Measurements from ENCODE around the gene NRXN3.

The NRXN3 gene

DNA sequence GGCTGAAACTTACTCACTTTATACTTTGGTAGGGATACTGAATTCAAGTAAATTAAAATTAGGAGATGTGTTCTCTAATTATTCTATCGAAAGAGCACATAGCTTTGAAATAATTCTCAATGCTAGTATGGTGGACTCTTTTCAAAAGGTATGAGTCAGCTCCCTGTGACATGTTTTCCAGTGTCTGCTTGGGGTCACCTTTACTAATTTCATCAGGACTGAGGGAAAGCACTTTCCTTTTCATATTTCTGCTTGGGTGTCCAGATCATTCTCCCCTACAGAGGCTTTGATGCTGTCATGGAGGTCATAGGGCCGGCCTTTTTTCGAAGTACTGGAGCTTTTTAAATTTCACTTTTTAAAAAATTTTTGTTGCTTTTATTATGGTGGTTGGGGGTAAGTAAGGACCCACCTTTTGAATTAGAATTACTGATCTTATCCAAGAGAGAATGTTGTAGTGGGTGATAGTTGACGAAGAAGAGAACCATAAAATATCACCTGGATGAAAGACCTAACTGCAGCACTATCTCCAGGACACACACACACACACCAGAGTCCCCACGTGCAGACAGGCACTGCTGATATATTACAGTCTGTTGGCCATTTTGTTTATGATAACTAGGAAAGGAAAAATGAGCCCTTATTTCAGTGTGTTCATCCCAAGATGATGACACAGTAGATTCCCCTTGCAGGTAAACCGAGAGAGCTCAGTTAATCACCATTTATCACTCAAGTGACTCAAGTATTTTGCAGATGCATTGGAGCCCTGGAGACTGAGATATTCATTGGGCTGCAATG, 1482.5 kb downstream of the NRXN3 start:
- TF ChIP-seq, protein P1, sequence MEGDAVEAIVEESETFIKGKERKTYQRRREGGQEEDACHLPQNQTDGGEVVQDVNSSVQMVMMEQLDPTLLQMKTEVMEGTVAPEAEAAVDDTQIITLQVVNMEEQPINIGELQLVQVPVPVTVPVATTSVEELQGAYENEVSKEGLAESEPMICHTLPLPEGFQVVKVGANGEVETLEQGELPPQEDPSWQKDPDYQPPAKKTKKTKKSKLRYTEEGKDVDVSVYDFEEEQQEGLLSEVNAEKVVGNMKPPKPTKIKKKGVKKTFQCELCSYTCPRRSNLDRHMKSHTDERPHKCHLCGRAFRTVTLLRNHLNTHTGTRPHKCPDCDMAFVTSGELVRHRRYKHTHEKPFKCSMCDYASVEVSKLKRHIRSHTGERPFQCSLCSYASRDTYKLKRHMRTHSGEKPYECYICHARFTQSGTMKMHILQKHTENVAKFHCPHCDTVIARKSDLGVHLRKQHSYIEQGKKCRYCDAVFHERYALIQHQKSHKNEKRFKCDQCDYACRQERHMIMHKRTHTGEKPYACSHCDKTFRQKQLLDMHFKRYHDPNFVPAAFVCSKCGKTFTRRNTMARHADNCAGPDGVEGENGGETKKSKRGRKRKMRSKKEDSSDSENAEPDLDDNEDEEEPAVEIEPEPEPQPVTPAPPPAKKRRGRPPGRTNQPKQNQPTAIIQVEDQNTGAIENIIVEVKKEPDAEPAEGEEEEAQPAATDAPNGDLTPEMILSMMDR (IDR thresholded peaks at IDR 0.05; ENCODE audit: low read depth, low read length, missing control alignments): no peak
- H3K4me3 ChIP-seq (ENCODE audit: low read depth, low read length): no peak overlapping the region
- no peak for DNase-seq (ENCODE audit: low read depth)

DNA sequence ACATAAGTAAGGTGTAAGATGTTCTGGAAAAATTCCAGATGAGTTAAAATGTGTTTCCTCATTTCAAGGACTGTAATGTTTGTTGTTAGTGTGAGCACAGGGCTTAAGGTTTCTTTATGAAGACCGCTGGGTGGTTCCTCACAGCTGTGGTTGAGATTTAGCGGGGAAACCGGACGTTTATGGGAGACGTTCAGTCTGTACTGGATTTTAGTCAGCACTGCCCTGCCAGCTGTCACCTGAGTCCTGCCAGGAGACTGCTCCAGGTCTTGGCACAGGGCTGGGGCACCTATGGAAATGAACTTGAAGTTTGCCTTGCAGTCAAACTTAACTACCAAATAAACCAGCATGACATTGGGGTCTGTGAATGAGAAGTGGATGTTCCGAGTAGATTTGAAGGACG, 1485.9 kb downstream of the NRXN3 start:
- DNase-seq (ENCODE audit: low read depth): no peak
- TF ChIP-seq, protein P1 (IDR thresholded peaks at IDR 0.05; ENCODE audit: low read depth, low read length, missing control alignments): no peak
- H3K4me3 ChIP-seq (ENCODE audit: low read depth, low read length): no peak overlapping the region

DNA sequence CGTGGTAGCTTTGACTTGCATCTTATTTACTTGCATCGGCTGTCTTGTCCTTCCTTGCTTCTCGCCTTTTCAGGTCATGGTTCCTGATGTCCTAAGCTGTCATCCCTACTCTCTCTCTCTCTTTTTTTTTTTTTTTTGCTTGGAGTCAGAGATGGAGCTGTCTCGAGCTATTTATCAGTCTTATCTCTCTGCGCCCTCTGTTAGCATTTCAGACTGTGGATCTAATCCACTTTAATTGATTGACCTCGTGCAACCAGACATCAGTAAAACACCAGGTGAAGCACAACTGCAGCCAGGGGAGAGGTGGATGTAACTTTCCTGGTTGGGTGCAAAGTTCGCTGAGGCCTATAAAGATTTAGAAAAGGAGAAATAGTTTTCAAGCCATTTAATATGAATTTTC, 1486.3 kb downstream of the NRXN3 start:
- TF ChIP-seq, protein P1 (IDR thresholded peaks at IDR 0.05; ENCODE audit: low read depth, low read length, missing control alignments): no peak
- H3K4me3 ChIP-seq (ENCODE audit: low read depth, low read length): no peak overlapping the region
- no peak for DNase-seq (ENCODE audit: low read depth)

DNA sequence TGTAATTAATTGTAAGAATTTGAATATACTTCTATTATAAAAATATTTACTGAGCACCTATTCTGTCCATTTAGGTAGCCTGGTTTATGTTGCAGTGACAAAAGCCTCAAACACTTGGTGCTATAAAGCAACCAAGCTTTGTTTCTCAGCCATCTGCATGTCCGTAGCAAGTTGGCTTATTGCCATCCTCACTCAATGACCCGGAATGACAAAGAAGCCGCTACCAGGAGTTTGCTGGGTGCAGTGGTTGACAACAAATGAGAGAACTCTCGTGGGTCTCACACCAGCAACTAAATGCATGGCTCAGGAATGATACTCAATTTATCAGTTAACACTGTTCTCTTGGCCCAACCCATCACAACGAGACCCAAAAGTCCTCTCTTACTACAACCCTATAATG, 1488.0 kb downstream of the NRXN3 start:
- no peak for DNase-seq (ENCODE audit: low read depth)
- H3K4me3 ChIP-seq (ENCODE audit: low read depth, low read length): no peak overlapping the region
- TF ChIP-seq, protein P1 (IDR thresholded peaks at IDR 0.05; ENCODE audit: low read depth, low read length, missing control alignments): no peak

DNA sequence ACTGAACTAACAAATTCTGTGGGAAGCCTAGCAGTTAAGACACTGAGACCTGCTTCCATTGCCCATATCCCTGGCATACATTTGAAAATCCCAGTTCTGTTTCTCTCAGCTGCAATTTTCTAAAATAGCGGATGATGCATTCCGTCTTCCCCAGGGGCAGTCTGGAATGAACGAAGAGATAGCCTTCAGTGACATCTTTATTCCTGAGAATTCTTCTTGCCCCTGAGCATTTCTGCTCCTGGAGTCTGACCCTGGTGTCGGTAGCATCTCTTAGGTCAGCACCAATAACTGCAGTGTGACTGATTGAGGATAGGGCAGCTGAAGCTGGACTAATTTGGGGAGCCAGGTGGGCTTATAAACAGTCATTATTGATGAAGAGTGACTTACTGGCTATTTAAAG, 1488.6 kb downstream of the NRXN3 start:
- no peak overlapping the region for H3K4me3 ChIP-seq (ENCODE audit: low read depth, low read length)
- TF ChIP-seq, protein P1 (IDR thresholded peaks at IDR 0.05; ENCODE audit: low read depth, low read length, missing control alignments): no peak
- no peak for DNase-seq (ENCODE audit: low read depth)

DNA sequence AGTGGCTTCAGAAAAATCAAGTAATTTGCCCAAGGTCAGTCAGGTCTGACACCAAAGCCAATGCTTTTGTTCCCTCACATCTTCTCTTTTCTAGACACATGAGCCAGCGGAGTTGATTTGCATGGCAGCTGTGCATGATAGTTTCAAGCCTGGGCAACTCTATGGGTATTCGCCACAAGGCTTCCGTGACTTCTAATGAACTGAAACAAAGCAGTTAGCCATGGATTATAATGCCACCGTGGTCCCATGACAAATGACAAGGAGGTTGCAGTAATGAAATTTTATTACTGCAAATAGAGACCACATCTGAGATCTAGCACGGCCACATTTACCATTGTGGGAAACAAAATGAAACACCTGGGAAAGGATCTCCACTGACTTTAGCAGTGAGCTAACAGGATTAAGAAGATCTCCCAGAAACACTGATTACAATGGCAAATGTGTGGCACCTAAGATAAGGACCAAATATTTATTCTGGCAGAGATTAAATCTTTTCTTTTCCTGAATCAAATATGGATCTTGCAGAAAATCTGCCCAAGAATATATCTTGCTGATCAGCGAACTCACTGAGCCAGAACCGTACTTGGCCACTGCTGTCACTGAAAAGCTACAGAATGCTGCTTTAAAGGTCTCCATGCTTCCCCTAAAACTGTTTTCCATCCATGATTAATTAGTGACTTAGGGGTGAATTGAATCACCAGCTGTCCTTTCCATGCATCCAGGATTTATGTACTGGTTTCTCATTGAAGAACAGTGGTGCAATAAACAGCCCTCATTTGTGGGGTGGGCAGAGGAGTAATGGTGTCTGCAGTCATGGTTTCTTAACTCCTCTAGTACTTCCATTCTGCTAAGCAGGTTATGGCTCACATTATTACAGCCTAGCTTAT, 1490.1 kb downstream of the NRXN3 start:
- no peak overlapping the region for H3K4me3 ChIP-seq (ENCODE audit: low read depth, low read length)
- TF ChIP-seq, protein P1 (IDR thresholded peaks at IDR 0.05; ENCODE audit: low read depth, low read length, missing control alignments): no peak
- DNase-seq (ENCODE audit: low read depth): no peak
